Measurements from ENCODE around the gene STT3A. TPM values are rescaled to one million over a fixed set of nuclear protein-coding genes. Genes with fewer than 3 reads are reported as not detected.

STT3A gene
- 293 and 414 TPM in 2 replicates for total RNA-seq (2022)
- Bru-seq, nascent RNA = percentile 95 among the genes with signal in this experiment
- percentile 98 among the genes with signal in this experiment for BruChase-seq, experiment 1, labeled RNA remaining after a 6-hour chase
- BruChase-seq, experiment 2, labeled RNA remaining after a 2-hour chase = percentile 97 among the genes with signal in this experiment
- long read RNA-seq, full-length matches to known transcripts = 424 of 537 reads
- long read RNA-seq, partial matches to known transcripts = 81 of 537 reads
- long read RNA-seq, other reads (novel, unspliced or antisense) = 32 of 537 reads

- no peak for TF ChIP-seq CTCF (IDR thresholded peaks at IDR 0.05; ENCODE audit: unreplicated experiment)
- Mint-ChIP-seq H3K9me3 (ENCODE audit: unreplicated experiment) (no peaks in the 10 kb centered on the region), H3K36me3 (ENCODE audit: insufficient read depth, unreplicated experiment) (peaks cover 18% of the 10 kb centered on the region), H3K4me1 (ENCODE audit: insufficient read depth, unreplicated experiment) (peaks cover 24% of the 10 kb centered on the region), H3K27ac (ENCODE audit: low read depth, unreplicated experiment) (peak within 1 kb of the TSS; percentile 96), H3K4me3 (ENCODE audit: unreplicated experiment) (peak within 1 kb of the TSS; percentile 93), H3K27me3 (ENCODE audit: insufficient read depth, unreplicated experiment) (no peaks in the 10 kb centered on the region)
- ChIA-PET POLR2A (interaction anchor here (0.6 to 4.9 kb wide), 28 partner anchors 11 to 970 kb away, joined by 3 to 144 read pairs (median 4); partner anchors contain the start of genes CCDC15, CHEK1, EI24 and FAM118B), CTCF (interaction anchor here (0.6 to 3.7 kb wide), 4 partner anchors 18 to 296 kb away, joined by 3 to 25 read pairs (median 3); partner anchors contain the start of gene EI24)
- intact Hi-C loops (cut with micrococcal nuclease) = loop anchor here (1.0 kb wide), 1 partner anchor 33 kb away; the partner anchor contains the start of gene CHEK1
- DNase-seq (ENCODE audit: unreplicated experiment) = peak; percentile 100
- BruUV-seq (replicated peaks) = no TSS peak
Observed at GRCh38 chr11:125592305-125593113, at the start of gene STT3A. Gene STT3A, plus strand, starts transcription at chr11:125592852. Its CDS starts 3,064 bp downstream, at chr11:125595916.

GRCh38 chr11:125550780-125551179 is 41.9 kb upstream of the STT3A start:
- POLR2A ChIA-PET = no interaction called here
- Mint-ChIP-seq H3K4me3 (ENCODE audit: unreplicated experiment) (no peak overlapping the region), H3K27me3 (ENCODE audit: insufficient read depth, unreplicated experiment) (no peaks in the 10 kb centered on the region), H3K27ac (ENCODE audit: low read depth, unreplicated experiment) (no peak overlapping the region), H3K4me1 (ENCODE audit: insufficient read depth, unreplicated experiment) (no peaks in the 10 kb centered on the region), H3K36me3 (ENCODE audit: insufficient read depth, unreplicated experiment) (no peaks in the 10 kb centered on the region), H3K9me3 (ENCODE audit: unreplicated experiment) (peaks cover 25% of the 10 kb centered on the region)
- no peak for TF ChIP-seq CTCF (IDR thresholded peaks at IDR 0.05; ENCODE audit: unreplicated experiment)
- CTCF ChIA-PET = no interaction called here
- no TSS peak for BruUV-seq (replicated peaks)
- no peak for DNase-seq (ENCODE audit: unreplicated experiment)
- intact Hi-C loops (cut with micrococcal nuclease) = no loop called here

GRCh38 chr11:125551835-125552342 is 40.8 kb upstream of the STT3A start:
- POLR2A ChIA-PET = no interaction called here
- no peaks in the 10 kb centered on the region for H3K36me3 Mint-ChIP-seq (ENCODE audit: insufficient read depth, unreplicated experiment)
- BruUV-seq (replicated peaks) = no TSS peak
- H3K27me3 Mint-ChIP-seq (ENCODE audit: insufficient read depth, unreplicated experiment) = no peaks in the 10 kb centered on the region
- no peak overlapping the region for H3K27ac Mint-ChIP-seq (ENCODE audit: low read depth, unreplicated experiment)
- intact Hi-C loops (cut with micrococcal nuclease) = no loop called here
- peaks cover 25% of the 10 kb centered on the region for H3K9me3 Mint-ChIP-seq (ENCODE audit: unreplicated experiment)
- CTCF ChIA-PET = interaction anchor here (0.6 to 1.3 kb wide), 3 partner anchors 18 to 1809 kb away, joined by 3 to 4 read pairs (median 3); partner anchors contain the start of gene EI24
- no peak for TF ChIP-seq CTCF (IDR thresholded peaks at IDR 0.05; ENCODE audit: unreplicated experiment)
- no peaks in the 10 kb centered on the region for H3K4me1 Mint-ChIP-seq (ENCODE audit: insufficient read depth, unreplicated experiment)
- no peak overlapping the region for H3K4me3 Mint-ChIP-seq (ENCODE audit: unreplicated experiment)
- DNase-seq (ENCODE audit: unreplicated experiment) = no peak

GRCh38 chr11:125552927-125553326 is 39.7 kb upstream of the STT3A start:
- Mint-ChIP-seq H3K27ac (ENCODE audit: low read depth, unreplicated experiment) (no peak overlapping the region), H3K9me3 (ENCODE audit: unreplicated experiment) (peaks cover 25% of the 10 kb centered on the region), H3K36me3 (ENCODE audit: insufficient read depth, unreplicated experiment) (no peaks in the 10 kb centered on the region), H3K4me1 (ENCODE audit: insufficient read depth, unreplicated experiment) (no peaks in the 10 kb centered on the region), H3K27me3 (ENCODE audit: insufficient read depth, unreplicated experiment) (no peaks in the 10 kb centered on the region), H3K4me3 (ENCODE audit: unreplicated experiment) (no peak overlapping the region)
- no peak for DNase-seq (ENCODE audit: unreplicated experiment)
- intact Hi-C loops (cut with micrococcal nuclease) = no loop called here
- no peak for TF ChIP-seq CTCF (IDR thresholded peaks at IDR 0.05; ENCODE audit: unreplicated experiment)
- BruUV-seq (replicated peaks) = no TSS peak
- ChIA-PET CTCF (interaction anchor here (1.3 kb wide), 1 partner anchor 17 kb away, joined by 3 read pairs; the partner anchor contains the start of gene EI24), POLR2A (interaction anchor here (0.6 kb wide), 1 partner anchor 42 kb away, joined by 3 read pairs; no protein-coding TSS in a partner anchor)
